ENCODE results near the gene MICAL1. TPM values are rescaled to one million over a fixed set of nuclear protein-coding genes. Genes with fewer than 3 reads are reported as not detected.
A peak's percentile ranks its signal among the peaks of the same experiment; 100 is the strongest.

Gene MICAL1
- total and polyA plus RNA-seq, 4 donors: 29.9 to 67.7 (median 57.4) TPM

DNA sequence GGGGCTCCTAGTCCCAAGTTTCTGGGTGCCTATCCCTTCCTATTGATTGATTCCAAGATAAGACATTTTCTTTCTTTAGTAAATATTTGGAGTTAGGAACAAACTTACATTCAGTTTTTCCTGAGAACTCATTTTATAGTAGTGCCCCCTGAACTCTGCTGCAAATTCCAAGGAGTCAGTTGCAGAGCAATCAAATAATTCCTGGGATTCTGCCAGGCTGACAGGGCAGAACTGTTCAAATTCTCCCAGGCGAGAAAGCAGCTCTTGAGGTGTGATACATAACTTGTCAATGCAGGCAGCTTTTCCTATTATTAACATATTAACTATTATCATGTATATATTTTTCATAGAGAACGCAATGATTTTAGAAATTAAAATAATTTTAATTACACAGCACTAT lies 43.4 kb upstream of the MICAL1 start:
- Histone ChIP-seq H3K4me1 (ENCODE audit: control insufficient read depth in 5 of 5, insufficient read depth in 5 of 5, low read length in 5 of 5) (peaks cover 0 to 7% (median 0%) of the 10 kb centered on the region in 5 donors), H3K27ac (ENCODE audit: low read depth in 1 of 2, low read length in 1 of 2) (no peak overlapping the region), H3K36me3 (ENCODE audit: control insufficient read depth in 4 of 4, insufficient read depth in 4 of 4, low read length in 4 of 4) (no peaks in the 10 kb centered on the region), H3K27me3 (ENCODE audit: control insufficient read depth in 3 of 3, insufficient read depth in 3 of 3, low read length in 2 of 3) (no peaks in the 10 kb centered on the region), H3K9ac (ENCODE audit: insufficient read depth in 1 of 2, low read length in 2 of 2) (no peak overlapping the region), H3K9me3 (ENCODE audit: control insufficient read depth in 4 of 4, insufficient read depth in 3 of 4, low read length in 3 of 4) (no peaks in the 10 kb centered on the region), H3K4me3 (no peak overlapping the region)
- 83 to 84% methylated on average over 2 of the region's 2 CpGs for WGBS, 2 donors
- TF ChIP-seq, protein P1, sequence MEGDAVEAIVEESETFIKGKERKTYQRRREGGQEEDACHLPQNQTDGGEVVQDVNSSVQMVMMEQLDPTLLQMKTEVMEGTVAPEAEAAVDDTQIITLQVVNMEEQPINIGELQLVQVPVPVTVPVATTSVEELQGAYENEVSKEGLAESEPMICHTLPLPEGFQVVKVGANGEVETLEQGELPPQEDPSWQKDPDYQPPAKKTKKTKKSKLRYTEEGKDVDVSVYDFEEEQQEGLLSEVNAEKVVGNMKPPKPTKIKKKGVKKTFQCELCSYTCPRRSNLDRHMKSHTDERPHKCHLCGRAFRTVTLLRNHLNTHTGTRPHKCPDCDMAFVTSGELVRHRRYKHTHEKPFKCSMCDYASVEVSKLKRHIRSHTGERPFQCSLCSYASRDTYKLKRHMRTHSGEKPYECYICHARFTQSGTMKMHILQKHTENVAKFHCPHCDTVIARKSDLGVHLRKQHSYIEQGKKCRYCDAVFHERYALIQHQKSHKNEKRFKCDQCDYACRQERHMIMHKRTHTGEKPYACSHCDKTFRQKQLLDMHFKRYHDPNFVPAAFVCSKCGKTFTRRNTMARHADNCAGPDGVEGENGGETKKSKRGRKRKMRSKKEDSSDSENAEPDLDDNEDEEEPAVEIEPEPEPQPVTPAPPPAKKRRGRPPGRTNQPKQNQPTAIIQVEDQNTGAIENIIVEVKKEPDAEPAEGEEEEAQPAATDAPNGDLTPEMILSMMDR (IDR thresholded peaks at IDR 0.05; ENCODE audit: control extremely low read depth, extremely low read depth): no peak
- DNase-seq: peak in 2 of 3 donors; percentile 51 to 56
- ATAC-seq (ENCODE audit: insufficient read depth, low FRiP score): no peak

DNA sequence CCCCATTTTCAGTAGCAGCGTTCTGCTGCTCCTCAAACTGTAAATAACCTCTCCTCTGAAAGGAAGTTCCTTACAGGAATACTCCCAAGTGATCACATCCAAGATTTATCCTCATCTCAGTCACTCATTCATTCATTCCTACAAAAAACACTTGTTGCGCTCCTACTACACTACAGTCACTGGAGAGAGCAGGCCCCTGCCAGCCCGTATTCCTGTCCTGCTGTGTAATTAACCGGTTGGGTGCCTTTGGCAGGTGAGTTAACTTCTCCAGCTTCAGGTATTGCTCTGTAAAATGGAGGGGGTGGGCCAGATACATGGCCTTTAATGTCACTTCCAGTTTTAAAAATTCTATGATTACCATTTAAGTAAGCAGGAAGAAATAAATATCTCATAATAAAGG lies 42.5 kb upstream of the MICAL1 start:
- Histone ChIP-seq H3K27ac (ENCODE audit: low read depth in 1 of 2, low read length in 1 of 2) (no peak overlapping the region), H3K36me3 (ENCODE audit: control insufficient read depth in 4 of 4, insufficient read depth in 4 of 4, low read length in 4 of 4) (no peaks in the 10 kb centered on the region), H3K4me3 (no peak overlapping the region), H3K4me1 (ENCODE audit: control insufficient read depth in 5 of 5, insufficient read depth in 5 of 5, low read length in 5 of 5) (peaks cover 0 to 7% (median 0%) of the 10 kb centered on the region in 5 donors), H3K27me3 (ENCODE audit: control insufficient read depth in 3 of 3, insufficient read depth in 3 of 3, low read length in 2 of 3) (no peaks in the 10 kb centered on the region), H3K9me3 (ENCODE audit: control insufficient read depth in 4 of 4, insufficient read depth in 3 of 4, low read length in 3 of 4) (no peaks in the 10 kb centered on the region), H3K9ac (ENCODE audit: insufficient read depth in 1 of 2, low read length in 2 of 2) (no peak overlapping the region)
- DNase-seq: no peak
- 89 to 92% methylated on average over 4 of the region's 4 CpGs for WGBS, 2 donors
- ATAC-seq (ENCODE audit: insufficient read depth, low FRiP score): no peak
- TF ChIP-seq, protein P1 (IDR thresholded peaks at IDR 0.05; ENCODE audit: control extremely low read depth, extremely low read depth): no peak

DNA sequence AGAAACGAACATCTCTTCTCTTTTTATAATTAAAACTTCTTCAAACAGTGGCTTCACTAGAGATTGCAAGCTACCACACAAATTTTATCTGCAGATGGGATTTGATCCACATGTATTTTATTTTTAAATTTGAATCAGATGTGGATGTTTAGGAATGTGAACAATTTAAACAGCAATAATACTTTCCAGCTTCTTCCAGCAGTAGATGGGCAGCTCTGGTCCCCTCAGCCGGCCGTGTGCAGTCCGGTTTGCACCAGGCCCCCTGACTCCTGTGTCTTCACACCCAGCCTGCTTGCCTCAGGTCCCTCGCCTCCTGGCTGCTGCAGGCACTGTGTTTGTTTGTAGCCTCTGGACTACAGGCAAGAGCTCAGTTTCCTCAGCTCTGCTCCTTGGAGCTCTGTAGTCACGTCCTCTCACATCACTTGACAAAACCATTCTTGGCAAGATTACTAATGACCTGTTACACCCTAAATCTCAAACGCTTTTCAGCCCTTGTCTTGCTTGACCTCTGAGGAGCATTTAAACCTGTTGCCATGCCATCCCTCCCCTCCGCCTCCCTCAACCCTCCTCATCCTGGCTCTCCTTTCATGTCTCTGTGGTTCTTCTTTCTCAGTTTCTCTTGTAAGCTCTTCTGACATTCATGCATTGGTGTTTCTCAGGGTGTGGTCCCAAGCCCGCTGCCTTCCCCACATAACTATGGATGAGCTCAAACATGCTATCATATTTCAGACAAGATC lies 40.6 kb upstream of the MICAL1 start:
- no peaks in the 10 kb centered on the region for H3K27me3 ChIP-seq (ENCODE audit: control insufficient read depth in 3 of 3, insufficient read depth in 3 of 3, low read length in 2 of 3)
- H3K9ac ChIP-seq (ENCODE audit: insufficient read depth in 1 of 2, low read length in 2 of 2): no peak overlapping the region
- H3K4me1 ChIP-seq (ENCODE audit: control insufficient read depth in 5 of 5, insufficient read depth in 5 of 5, low read length in 5 of 5): peaks cover 0 to 7% (median 0%) of the 10 kb centered on the region in 5 donors
- TF ChIP-seq, protein P1 (IDR thresholded peaks at IDR 0.05; ENCODE audit: control extremely low read depth, extremely low read depth): no peak
- H3K4me3 ChIP-seq: no peak overlapping the region
- H3K27ac ChIP-seq (ENCODE audit: low read depth in 1 of 2, low read length in 1 of 2): no peak overlapping the region
- H3K9me3 ChIP-seq (ENCODE audit: control insufficient read depth in 4 of 4, insufficient read depth in 3 of 4, low read length in 3 of 4): no peaks in the 10 kb centered on the region
- DNase-seq (no peak), ATAC-seq (ENCODE audit: insufficient read depth, low FRiP score) (no peak)
- WGBS, 2 donors: 82 to 90% methylated on average over 9 of the region's 9 CpGs
- no peaks in the 10 kb centered on the region for H3K36me3 ChIP-seq (ENCODE audit: control insufficient read depth in 4 of 4, insufficient read depth in 4 of 4, low read length in 4 of 4)
